Keratinocyte (primary cell): ENCODE measurements around the gene PRSS33. TPM values are rescaled to one million over a fixed set of nuclear protein-coding genes. Genes with fewer than 3 reads are reported as not detected.

Source experiments
- DNase-seq: peaks from one replicate; pipeline ENCODE4 v3.0.0-alpha.2; 2011; ENCODE audit warnings: low read depth, missing footprints, low spot score
- FAIRE-seq: peaks from 2 replicates; lab custom pipeline; 2011; peaks lifted over from hg19 to GRCh38; lab: Jason Lieb, UNC
- H2AFZ ChIP-seq: 2 replicates; pipeline ENCODE4 v1.6.0; 2012; ENCODE audit warnings: low read length, control low read depth, inconsistent platforms; ENCODE audit not compliant: control insufficient read depth
- H3K27ac ChIP-seq: 2 replicates; pipeline ENCODE4 v1.5.1; 2011; ENCODE audit warnings: low read length; ENCODE audit not compliant: control insufficient read depth, insufficient read depth
- H3K27me3 ChIP-seq: 3 replicates; pipeline ENCODE4 v1.6.0; 2011; ENCODE audit warnings: low read length; ENCODE audit not compliant: control insufficient read depth, insufficient read depth; ENCODE audit errors: extremely low read depth
- H3K36me3 ChIP-seq, 2 experiments: 2 replicates in 1 of 2; 3 replicates in 1 of 2; pipeline ENCODE4 v1.5.1; 2011; ENCODE audit warnings: low read length in 2 of 2, mild to moderate bottlenecking in 1 of 2; ENCODE audit not compliant: control insufficient read depth in 2 of 2, insufficient read depth in 2 of 2; ENCODE audit errors: extremely low read depth in 1 of 2
- H3K4me1 ChIP-seq: 3 replicates; pipeline ENCODE4 v1.5.1; 2011; ENCODE audit warnings: low read length; ENCODE audit not compliant: control insufficient read depth, insufficient read depth; ENCODE audit errors: extremely low read depth
- H3K4me2 ChIP-seq: 3 replicates; pipeline ENCODE4 v1.6.0; 2011; ENCODE audit warnings: low read depth, low read length; ENCODE audit not compliant: control insufficient read depth, insufficient read depth; ENCODE audit errors: extremely low read depth
- H3K4me3 ChIP-seq, 3 experiments: fragments of 200-600 bp in 1 of 3; sonication (generic) in 1 of 3; 2 replicates in 2 of 3; 3 replicates in 1 of 3; pipeline ENCODE4 v1.5.1; 2011 to 2016; ENCODE audit warnings: low read length in 3 of 3, mild to moderate bottlenecking in 3 of 3, control low read depth in 2 of 3, inconsistent platforms in 1 of 3, low read depth in 1 of 3, mixed read lengths in 1 of 3, mixed run types in 1 of 3, moderate library complexity in 1 of 3; ENCODE audit not compliant: control insufficient read depth in 2 of 3, insufficient read depth in 2 of 3; ENCODE audit errors: extremely low read depth in 1 of 3
- H3K79me2 ChIP-seq: 2 replicates; pipeline ENCODE4 v1.6.0; 2012; ENCODE audit warnings: low read length; ENCODE audit not compliant: control insufficient read depth, insufficient read depth
- H3K9ac ChIP-seq: 3 replicates; pipeline ENCODE4 v1.6.0; 2011; ENCODE audit warnings: low read length; ENCODE audit not compliant: control insufficient read depth, insufficient read depth; ENCODE audit errors: extremely low read depth
- H3K9me1 ChIP-seq: 3 replicates; pipeline ENCODE4 v1.6.0; 2011; ENCODE audit warnings: low read length; ENCODE audit not compliant: control insufficient read depth, insufficient read depth; ENCODE audit errors: extremely low read depth
- H3K9me3 ChIP-seq: 2 replicates; pipeline ENCODE4 v1.5.1; 2012; ENCODE audit warnings: low read depth, low read length; ENCODE audit not compliant: control insufficient read depth
- H4K20me1 ChIP-seq: 3 replicates; pipeline ENCODE4 v1.6.0; 2011; ENCODE audit warnings: low read length; ENCODE audit not compliant: control insufficient read depth, insufficient read depth; ENCODE audit errors: extremely low read depth
- CTCF ChIP-seq, 3 experiments: IDR thresholded peaks in 1 of 3; conservative IDR thresholded peaks in 1 of 3; optimal IDR thresholded peaks in 1 of 3; 2 replicates in 2 of 3; 3 replicates in 1 of 3; pipeline versions ENCODE3 to v1.5.1; 2011; ENCODE audit warnings: low read length in 3 of 3, mild to moderate bottlenecking in 3 of 3, moderate library complexity in 2 of 3, control low read depth in 1 of 3, inconsistent platforms in 1 of 3; ENCODE audit not compliant: insufficient read depth in 2 of 3; ENCODE audit errors: extremely low read depth in 1 of 3
- EZH2 ChIP-seq: IDR thresholded peaks from one replicate; pipeline ENCODE4 v1.6.1; 2012; ENCODE audit warnings: inconsistent platforms, mild to moderate bottlenecking, low read length, moderate library complexity
- dilution Hi-C: fragments of 300-500 bp; cut with MboI; formaldehyde crosslinking; loops from one replicate; pipeline ENCODE4 v1.7.0; 2020; ENCODE audit warnings: low sequenced_read_pairs; ENCODE audit not compliant: extremely low pct_ligation_motif_present
- polyA plus RNA-seq, 5 experiments: library from polyadenylated mRNA; depleted of rRNA in 3 of 5; stranded (reverse) in 3 of 5; stranded (forward) in 1 of 5; unstranded in 1 of 5; fragments of >200 nt; gene quantifications; 1 replicate in 1 of 5; 2 replicates in 3 of 5; 3 replicates in 1 of 5; pipeline versions ENCODE4 v1.2.1 to v1.2.3, GENCODE V29; 2011 to 2012; ENCODE audit warnings: missing spikeins in 2 of 5, low read depth in 1 of 5, low replicate concordance in 1 of 5

Gene PRSS33
- polyA plus RNA-seq, 1 donor (not counting 4 experiments of a cell fraction or from before 2014, with no cell fraction given), result not detected

GRCh38 chr16:2811703-2812471 lies 24.5 kb upstream of the PRSS33 start:
- H2AFZ ChIP-seq, result no peak overlapping the region
- H4K20me1 ChIP-seq, result no peaks in the 10 kb centered on the region
- H3K4me1 ChIP-seq, result peaks cover 6% of the 10 kb centered on the region
- no peak overlapping the region for H3K4me3 ChIP-seq
- DNase-seq, result no peak
- peak overlapping the region; percentile 8 for H3K4me2 ChIP-seq
- TF ChIP-seq CTCF (optimal IDR thresholded peaks at IDR 0.05 in 1 of 3, IDR thresholded peaks at IDR 0.05 in 1 of 3, conservative IDR thresholded peaks at IDR 0.05 in 1 of 3; ENCODE audit: extremely low read depth in 1 of 3, insufficient read depth in 2 of 3, low read length in 3 of 3) (no peak), EZH2 (no peak)
- dilution Hi-C loops, result no loop called here
- peaks cover 41% of the 10 kb centered on the region for H3K27me3 ChIP-seq
- H3K9ac ChIP-seq, result no peak overlapping the region
- FAIRE-seq, result peak; percentile 32
- H3K27ac ChIP-seq, result no peak overlapping the region
- H3K36me3 ChIP-seq, result no peaks in the 10 kb centered on the region
- no peaks in the 10 kb centered on the region for H3K9me3 ChIP-seq
- H3K9me1 ChIP-seq, result no peaks in the 10 kb centered on the region
- H3K79me2 ChIP-seq, result no peaks in the 10 kb centered on the region

GRCh38 chr16:2810651-2811050 lies 23.3 kb upstream of the PRSS33 start:
- Histone ChIP-seq H2AFZ (no peak overlapping the region), H3K9me3 (no peaks in the 10 kb centered on the region), H3K27me3 (peaks cover 41% of the 10 kb centered on the region), H3K9ac (no peak overlapping the region), H3K9me1 (no peaks in the 10 kb centered on the region), H3K27ac (no peak overlapping the region), H3K4me2 (no peak overlapping the region), H3K36me3 (no peaks in the 10 kb centered on the region), H3K4me1 (peaks cover 6% of the 10 kb centered on the region), H4K20me1 (no peaks in the 10 kb centered on the region), H3K4me3 (no peak overlapping the region), H3K79me2 (no peaks in the 10 kb centered on the region)
- FAIRE-seq (no peak), DNase-seq (no peak)
- dilution Hi-C loops, result no loop called here
- TF ChIP-seq CTCF (optimal IDR thresholded peaks at IDR 0.05 in 1 of 3, IDR thresholded peaks at IDR 0.05 in 1 of 3, conservative IDR thresholded peaks at IDR 0.05 in 1 of 3; ENCODE audit: extremely low read depth in 1 of 3, insufficient read depth in 2 of 3, low read length in 3 of 3) (no peak), EZH2 (no peak)
